Bronchial epithelial cell (primary cell): ENCODE measurements around the gene CAMTA1. TPM values are rescaled to one million over a fixed set of nuclear protein-coding genes. Genes with fewer than 3 reads are reported as not detected.
A peak's percentile ranks its signal among the peaks of the same experiment; 100 is the strongest.

Source experiments
- DNase-seq: peaks from one replicate; pipeline ENCODE4 v3.0.0-alpha.2; 2010; ENCODE audit warnings: low read depth
- FAIRE-seq: peaks from 2 replicates; lab custom pipeline; 2011; peaks lifted over from hg19 to GRCh38; lab: Jason Lieb, UNC
- H3K27me3 ChIP-seq: 2 replicates; pipeline ENCODE4 v1.5.1; 2011; ENCODE audit warnings: low read length; ENCODE audit not compliant: control insufficient read depth, insufficient read depth
- H3K36me3 ChIP-seq: 2 replicates; pipeline ENCODE4 v1.5.1; 2011; ENCODE audit warnings: low read length; ENCODE audit not compliant: control insufficient read depth, insufficient read depth
- H3K4me3 ChIP-seq: 2 replicates; pipeline ENCODE4 v1.5.1; 2011; ENCODE audit warnings: mild to moderate bottlenecking, low read depth, low read length, control low read depth
- CTCF ChIP-seq: IDR thresholded peaks from 2 replicates; pipeline ENCODE4 v1.5.1; 2011; ENCODE audit warnings: mild to moderate bottlenecking, moderate library complexity, low read length, control low read depth, inconsistent platforms; ENCODE audit not compliant: insufficient read depth, severe bottlenecking
- total RNA-seq: library from RNA; depleted of rRNA; stranded (reverse); fragments of >200 nt; gene quantifications from 2 replicates; pipeline ENCODE4 v1.2.1, GENCODE V29; 2014

Gene CAMTA1
- total RNA-seq, 1 donor from 2014 or later, result 68.2 TPM

- H3K4me3 ChIP-seq, result no peak overlapping the region
- FAIRE-seq, result no peak
- H3K36me3 ChIP-seq, result no peaks in the 10 kb centered on the region
- TF ChIP-seq CTCF, result no peak
- H3K27me3 ChIP-seq, result no peaks in the 10 kb centered on the region
- no peak for DNase-seq
Observed at GRCh38 chr1:7558921-7559869, 773.9 kb downstream of the CAMTA1 start.

- no peak overlapping the region for H3K4me3 ChIP-seq
- TF ChIP-seq CTCF, result no peak
- DNase-seq (no peak), FAIRE-seq (no peak)
- no peaks in the 10 kb centered on the region for H3K36me3 ChIP-seq
- H3K27me3 ChIP-seq, result no peaks in the 10 kb centered on the region
Observed at GRCh38 chr1:7560128-7560527, 774.9 kb downstream of the CAMTA1 start.

- DNase-seq (no peak), FAIRE-seq (no peak)
- Histone ChIP-seq H3K36me3 (no peaks in the 10 kb centered on the region), H3K4me3 (no peak overlapping the region), H3K27me3 (no peaks in the 10 kb centered on the region)
- no peak for TF ChIP-seq CTCF
Observed at GRCh38 chr1:7560601-7561181, 775.4 kb downstream of the CAMTA1 start.

GRCh38 chr1:7561331-7561921, 776.2 kb downstream of the CAMTA1 start:
- no peak overlapping the region for H3K4me3 ChIP-seq
- FAIRE-seq (no peak), DNase-seq (no peak)
- no peaks in the 10 kb centered on the region for H3K27me3 ChIP-seq
- peak; percentile 47 for TF ChIP-seq CTCF
- no peaks in the 10 kb centered on the region for H3K36me3 ChIP-seq

GRCh38 chr1:7561936-7562728, 776.9 kb downstream of the CAMTA1 start:
- FAIRE-seq (no peak), DNase-seq (no peak)
- no peak for TF ChIP-seq CTCF
- Histone ChIP-seq H3K4me3 (no peak overlapping the region), H3K36me3 (no peaks in the 10 kb centered on the region), H3K27me3 (no peaks in the 10 kb centered on the region)
